HG02610 (cell line): ENCODE data around the gene DDX4.

Experiments
- ATAC-seq: cut with Tn5 transposase; IDR thresholded peaks from one replicate; pipeline ENCODE4 v1.9.1; 2021; ENCODE audit warnings: mild to moderate bottlenecking, moderate library complexity; ENCODE audit not compliant: unreplicated experiment

DDX4 gene

GRCh38 chr5:55864606-55865541, 127.0 kb downstream of the DDX4 start:
- no peak for ATAC-seq

GRCh38 chr5:55865831-55866230, 128.0 kb downstream of the DDX4 start:
- ATAC-seq: no peak

GRCh38 chr5:55866485-55866884, 128.6 kb downstream of the DDX4 start:
- no peak for ATAC-seq
